A549 (cell line): ENCODE measurements around the gene CASK. TPM values are rescaled to one million over a fixed set of nuclear protein-coding genes. Genes with fewer than 3 reads are reported as not detected.

Experiments
- ATAC-seq, 2 experiments: fragments of 200-7000 bp in 1 of 2; fragments of >200 bp in 1 of 2; cut with Nextera tagmentation in 1 of 2; cut with Tn5 transposase in 1 of 2; 3 replicates each; pipeline versions ENCODE4 v1.8.0 to v1.9.1; 2018 to 2020; ENCODE audit warnings: mild to moderate bottlenecking in 1 of 2, moderate library complexity in 1 of 2
- CTCF ChIA-PET: fragments of 300-600 bp; sonication (Branson Sonifier 250); formaldehyde crosslinking; extraction: SDS; loops from one replicate; lab custom pipeline; 2021; ENCODE audit warnings: antibody characterized with exemption, inconsistent platforms; lab: Yijun Ruan, JAX
- POLR2A ChIA-PET: fragments of 350-600 bp; formaldehyde crosslinking; extraction: SDS; loops from one replicate; lab custom pipeline; 2021; ENCODE audit warnings: antibody characterized with exemption, inconsistent platforms; lab: Yijun Ruan, JAX
- DNase-seq, 2 experiments: peaks; one replicate each; pipeline versions ENCODE4 v3.0.0 to v3.0.0-alpha.2; 2011 to 2016; ENCODE audit warnings: low read depth in 1 of 2, low spot score in 1 of 2
- FAIRE-seq: peaks from 2 replicates; lab custom pipeline; 2011; peaks lifted over from hg19 to GRCh38; lab: Jason Lieb, UNC
- H3K27ac ChIP-seq, 2 experiments: fragments of >200 bp; sonication (Bioruptor Twin); formaldehyde crosslinking; 3 replicates each; pipeline ENCODE4 v1.5.1; 2016 to 2017
- H3K4me1 ChIP-seq: fragments of >200 bp; sonication (Bioruptor Twin); formaldehyde crosslinking; 3 replicates; pipeline ENCODE4 v1.6.1; 2016
- H3K4me2 ChIP-seq: fragments of >200 bp; sonication (Bioruptor Twin); formaldehyde crosslinking; 3 replicates; pipeline ENCODE4 v1.6.1; 2016
- H3K4me3 ChIP-seq: fragments of >200 bp; sonication (Bioruptor Twin); formaldehyde crosslinking; 3 replicates; pipeline ENCODE4 v1.5.1; 2016
- H3K9me3 ChIP-seq: fragments of >200 bp; sonication (Bioruptor Twin); formaldehyde crosslinking; 3 replicates; pipeline ENCODE4 v1.6.1; 2016
- CBX8 ChIP-seq: fragments of 200-600 bp; sonication (generic); IDR thresholded peaks from 2 replicates; pipeline ENCODE4 v1.6.1; 2016
- CHD2 ChIP-seq: fragments of 150-350 bp; IDR thresholded peaks from 2 replicates; pipeline ENCODE4 v1.6.1; 2014; ENCODE audit warnings: low read length; ENCODE audit not compliant: partially characterized antibody
- CTCF ChIP-seq: fragments of >200 bp; sonication (Bioruptor Twin); formaldehyde crosslinking; IDR thresholded peaks from 3 replicates; pipeline ENCODE4 v1.5.1; 2016
- EP300 ChIP-seq, 2 experiments: fragments of >200 bp; sonication (Bioruptor Twin); formaldehyde crosslinking; IDR thresholded peaks; 2 replicates in 1 of 2; 3 replicates in 1 of 2; pipeline ENCODE4 v1.6.1; 2016 to 2017
- ESRRA ChIP-seq: fragments of 150-350 bp; IDR thresholded peaks from 2 replicates; pipeline ENCODE4 v1.6.1; 2014; ENCODE audit warnings: mild to moderate bottlenecking, low read length, borderline replicate concordance
- FOSB ChIP-seq: fragments of 250-450 bp; sonication (Bioruptor Pico); IDR thresholded peaks from 2 replicates; pipeline ENCODE4 v1.5.0; 2020; ENCODE audit warnings: mild to moderate bottlenecking, moderate library complexity
- HOXB13 ChIP-seq: fragments of 250-450 bp; sonication (Bioruptor Pico); IDR thresholded peaks from 2 replicates; pipeline ENCODE4 v1.5.0; 2020; ENCODE audit warnings: low read depth, mild to moderate bottlenecking, moderate library complexity
- HOXB5 ChIP-seq: fragments of 250-450 bp; sonication (Bioruptor Pico); IDR thresholded peaks from 2 replicates; pipeline ENCODE4 v1.5.0; 2020; ENCODE audit warnings: mild to moderate bottlenecking, moderate library complexity
- KDM1A ChIP-seq: fragments of 200-600 bp; sonication (generic); IDR thresholded peaks from 2 replicates; pipeline ENCODE4 v1.6.1; 2016; ENCODE audit warnings: low read depth, mild to moderate bottlenecking
- MAFK ChIP-seq: fragments of 450-650 bp; IDR thresholded peaks from 2 replicates; pipeline ENCODE4 v1.6.1; 2014; ENCODE audit not compliant: partially characterized antibody
- NFE2L2 ChIP-seq: fragments of 150-350 bp; conservative IDR thresholded peaks from 2 replicates; pipeline ENCODE4 v1.6.1; 2014; ENCODE audit warnings: low read length
- NR3C1 ChIP-seq: fragments of >200 bp; sonication (Bioruptor Twin); formaldehyde crosslinking; IDR thresholded peaks from 3 replicates; pipeline ENCODE4 v1.6.1; 2017
- PHF8 ChIP-seq: fragments of 200-600 bp; sonication (generic); IDR thresholded peaks from 2 replicates; pipeline ENCODE4 v1.6.1; 2016; ENCODE audit warnings: low read depth, mild to moderate bottlenecking, antibody characterized with exemption, moderate library complexity, borderline replicate concordance
- RAD21 ChIP-seq, 2 experiments: fragments of >200 bp in 1 of 2; sonication (Bioruptor Twin) in 1 of 2; formaldehyde crosslinking in 1 of 2; IDR thresholded peaks in 1 of 2; conservative IDR thresholded peaks in 1 of 2; 2 replicates in 1 of 2; 3 replicates in 1 of 2; pipeline ENCODE4 v1.6.1; 2012 to 2018; ENCODE audit warnings: inconsistent platforms in 1 of 2
- RNF2 ChIP-seq: fragments of 200-600 bp; sonication (generic); IDR thresholded peaks from 2 replicates; pipeline ENCODE4 v1.6.1; 2016; ENCODE audit warnings: low read depth, mild to moderate bottlenecking, antibody characterized with exemption, moderate library complexity, borderline replicate concordance
- SMC3 ChIP-seq: fragments of >200 bp; sonication (Bioruptor Twin); formaldehyde crosslinking; IDR thresholded peaks from 3 replicates; pipeline ENCODE4 v1.6.1; 2018; ENCODE audit warnings: inconsistent platforms
- SREBF2 ChIP-seq: fragments of 450-650 bp; IDR thresholded peaks from 2 replicates; pipeline ENCODE4 v1.6.1; 2014; ENCODE audit warnings: mild to moderate bottlenecking, moderate library complexity
- ZFP36 ChIP-seq: fragments of 450-650 bp; IDR thresholded peaks from 2 replicates; pipeline ENCODE4 v1.6.1; 2014; ENCODE audit warnings: borderline replicate concordance; ENCODE audit not compliant: partially characterized antibody
- ZNF302 ChIP-seq: fragments of 250-450 bp; sonication (Bioruptor Pico); IDR thresholded peaks from 2 replicates; pipeline ENCODE4 v1.9.0; 2021; ENCODE audit warnings: inconsistent platforms, mild to moderate bottlenecking, moderate library complexity
- ZSCAN20 ChIP-seq: fragments of 250-450 bp; sonication (Bioruptor Pico); IDR thresholded peaks from 2 replicates; pipeline ENCODE4 v1.8.0; 2022; ENCODE audit warnings: mild to moderate bottlenecking, moderate library complexity
- WGBS: methylation state at CpG from one replicate; pipeline ENCODE4 v1.1.6; 2017; ENCODE audit errors: missing lambda C conversion rate; 5-methylcytosine and 5-hydroxymethylcytosine counted together
- polyA plus RNA-seq, 4 experiments: library from polyadenylated mRNA; depleted of rRNA in 3 of 4; stranded (reverse); fragments of >200 nt; fragmentation: RNase III in 1 of 4; extraction: RNeasy Plus Mini Kit Qiagen cat#74134 plus additional on column Dnase treatment in 1 of 4; gene quantifications; 2 replicates in 3 of 4; 3 replicates in 1 of 4; pipeline ENCODE4 v1.2.3, GENCODE V29; 2011 to 2017
- TF ChIP-seq, protein P1 (sequence below): fragments of 150-350 bp; IDR thresholded peaks from 2 replicates; pipeline ENCODE4 v1.6.1; 2014; ENCODE audit warnings: low read depth, mild to moderate bottlenecking, low read length

The CASK gene
- polyA plus RNA-seq, 2 of the 4 experiments (the other 2 are of a cell fraction) = 23.3 to 57.6 TPM

DNA sequence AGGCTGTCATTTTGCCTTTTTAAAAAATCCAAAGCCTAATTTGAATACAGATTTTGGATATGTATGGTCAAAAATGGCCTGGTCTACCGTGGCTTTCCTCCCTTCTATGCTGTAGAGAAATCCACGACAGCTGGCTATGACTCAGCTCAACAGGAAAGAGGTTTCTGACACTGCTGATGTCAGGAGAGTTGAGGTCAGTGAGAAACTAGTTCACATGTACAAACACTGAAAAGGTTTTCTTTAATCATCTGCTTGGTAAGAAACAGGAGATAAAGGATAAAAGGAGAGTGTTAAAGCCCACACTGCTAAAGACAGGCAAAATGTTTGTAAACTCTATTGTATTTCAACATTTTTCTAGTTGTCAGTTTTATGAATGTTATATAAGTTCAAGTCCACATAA, 362.3 kb downstream of the CASK start:
- WGBS = 2% methylated on average over 2 of the region's 2 CpGs
- Histone ChIP-seq H3K9me3 (no peaks in the 10 kb centered on the region), H3K4me1 (peaks cover 26% of the 10 kb centered on the region), H3K4me3 (no peak overlapping the region), H3K4me2 (peak overlapping the region; percentile 28), H3K27ac (peak overlapping the region; percentile 6 to 66; a peak in 4 of 6 replicates)
- FAIRE-seq = peak; percentile 89
- ChIA-PET POLR2A (no interaction called here), CTCF (no interaction called here)
- peak; percentile 5 to 49 for DNase-seq
- TF ChIP-seq, protein P1, sequence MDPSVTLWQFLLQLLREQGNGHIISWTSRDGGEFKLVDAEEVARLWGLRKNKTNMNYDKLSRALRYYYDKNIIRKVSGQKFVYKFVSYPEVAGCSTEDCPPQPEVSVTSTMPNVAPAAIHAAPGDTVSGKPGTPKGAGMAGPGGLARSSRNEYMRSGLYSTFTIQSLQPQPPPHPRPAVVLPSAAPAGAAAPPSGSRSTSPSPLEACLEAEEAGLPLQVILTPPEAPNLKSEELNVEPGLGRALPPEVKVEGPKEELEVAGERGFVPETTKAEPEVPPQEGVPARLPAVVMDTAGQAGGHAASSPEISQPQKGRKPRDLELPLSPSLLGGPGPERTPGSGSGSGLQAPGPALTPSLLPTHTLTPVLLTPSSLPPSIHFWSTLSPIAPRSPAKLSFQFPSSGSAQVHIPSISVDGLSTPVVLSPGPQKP = no peak
- TF ChIP-seq CHD2 = no peak
- TF ChIP-seq HOXB5 (CRISPR knock-in tag) = no peak
- no peak for TF ChIP-seq HOXB13 (CRISPR knock-in tag)
- TF ChIP-seq CBX8 = no peak
- TF ChIP-seq ZFP36 = no peak
- no peak for TF ChIP-seq PHF8
- no peak for TF ChIP-seq ZSCAN20 (CRISPR knock-in tag)
- ATAC-seq = peak; percentile 73 to 76; a peak in 5 of 6 replicates

DNA sequence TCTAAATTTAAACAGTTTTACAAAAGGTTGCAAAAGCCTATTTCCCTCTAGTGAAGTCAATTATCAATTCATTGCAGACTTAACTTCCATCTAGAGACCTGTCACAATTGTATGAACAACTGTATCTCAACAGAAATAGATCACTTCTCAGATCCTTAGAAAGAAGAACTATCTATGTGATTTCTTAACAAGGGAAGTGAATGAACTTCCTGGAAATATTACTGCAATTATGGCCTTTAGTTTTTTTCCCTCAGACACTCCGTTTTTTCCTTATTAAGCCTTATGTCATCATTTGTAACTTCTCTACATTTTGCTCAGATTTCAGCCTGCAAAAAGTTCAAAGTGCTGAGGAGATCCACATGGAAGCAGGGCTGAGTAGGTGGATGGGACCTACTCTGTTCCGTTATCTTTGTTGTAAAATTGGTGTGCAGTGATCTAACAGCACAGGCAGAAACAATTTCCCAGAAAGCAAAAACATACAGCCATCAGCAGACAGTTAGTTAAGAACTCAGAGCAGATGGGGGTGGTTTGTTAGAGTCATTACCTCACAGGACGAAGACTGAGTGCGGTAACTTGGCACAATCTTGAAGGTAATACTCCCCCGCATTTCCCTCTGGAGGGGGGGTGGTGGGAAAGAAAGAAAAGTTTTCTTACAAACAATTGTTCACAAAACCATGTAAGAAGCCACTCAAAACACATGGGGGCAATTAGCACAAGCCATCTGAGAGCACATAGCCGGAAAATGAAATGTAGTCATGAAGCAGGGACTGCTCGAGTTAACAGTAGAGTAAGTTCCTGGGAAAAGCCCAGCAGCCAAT, 363.9 kb downstream of the CASK start:
- DNase-seq = no peak
- Histone ChIP-seq H3K4me2 (no peak overlapping the region), H3K9me3 (no peaks in the 10 kb centered on the region), H3K4me1 (peaks cover 26% of the 10 kb centered on the region), H3K4me3 (no peak overlapping the region), H3K27ac (no peak overlapping the region; a peak in 1 of 6 replicates)
- no peak for TF ChIP-seq EP300 (IDR thresholded peaks at IDR 0.05)
- ATAC-seq = no peak
- WGBS = 81% methylated on average over 7 of the region's 7 CpGs
- ChIA-PET POLR2A (no interaction called here), CTCF (interaction anchor here (1.3 kb wide), 3 partner anchors 51 to 200 kb away, joined by 3 to 4 read pairs (median 3); no protein-coding TSS in a partner anchor)
- FAIRE-seq = peak; percentile 36

- ATAC-seq (peak in 1 of 2 experiments; percentile 38; a peak in 1 of 6 replicates), FAIRE-seq (peak; percentile 70), DNase-seq (peak; percentile 14 to 29)
- Histone ChIP-seq H3K27ac (no peak overlapping the region; a peak in 1 of 6 replicates), H3K4me3 (no peak overlapping the region), H3K4me2 (no peak overlapping the region), H3K4me1 (peaks cover 26% of the 10 kb centered on the region), H3K9me3 (no peaks in the 10 kb centered on the region)
- TF ChIP-seq RAD21 (conservative IDR thresholded peaks at IDR 0.05 in 1 of 2, IDR thresholded peaks at IDR 0.05 in 1 of 2) = peak; percentile 80 to 87
- TF ChIP-seq KDM1A = no peak
- peak; percentile 65 for TF ChIP-seq CTCF
- TF ChIP-seq NFE2L2 = no peak
- TF ChIP-seq SREBF2 = no peak
- no peak for TF ChIP-seq ESRRA
- TF ChIP-seq ZSCAN20 (CRISPR knock-in tag) = no peak
- TF ChIP-seq SMC3 = peak; percentile 72
- TF ChIP-seq EP300 (IDR thresholded peaks at IDR 0.05) = no peak
- no peak for TF ChIP-seq NR3C1
- TF ChIP-seq FOSB (CRISPR knock-in tag) = no peak
- no peak for TF ChIP-seq MAFK
- no peak for TF ChIP-seq RNF2
- no peak for TF ChIP-seq ZNF302 (CRISPR knock-in tag)
- WGBS = 1% methylated on average over 2 of the region's 2 CpGs
- ChIA-PET POLR2A (no interaction called here), CTCF (interaction anchor here (0.6 to 1.5 kb wide), 6 partner anchors 9 to 471 kb away, joined by 3 to 4 read pairs (median 3); no protein-coding TSS in a partner anchor)
Observed at GRCh38 chrX:41558531-41558930, 364.8 kb downstream of the CASK start.
